NOMO-1 treated with DMSO at 0.1 percent for 48 hours (cell line): ENCODE measurements around the gene PPP1R7.
"Not testable (repeated sequence)": the region's sequence is repeated elsewhere in the genome, so short reads cannot be mapped to it uniquely, and the experiment has no call there.

Source experiments
- DNase-seq: peaks from one replicate; lab custom pipeline; 2025; ENCODE audit not compliant: unreplicated experiment; lab: John Stamatoyannopoulos, UW

The PPP1R7 gene

GRCh38 chr2:241190291-241190981 lies 40.2 kb downstream of the PPP1R7 start:
- DNase-seq, result no peak

- DNase-seq, result no peak
Measured at GRCh38 chr2:241191081-241191480, 40.8 kb downstream of the PPP1R7 start.

- no peak for DNase-seq
Measured at GRCh38 chr2:241193271-241193670, 43.0 kb downstream of the PPP1R7 start.

GRCh38 chr2:241194811-241195210 lies 44.5 kb downstream of the PPP1R7 start:
- DNase-seq, result no peak

- no peak for DNase-seq
Measured at GRCh38 chr2:241195506-241196130, 45.4 kb downstream of the PPP1R7 start.

GRCh38 chr2:241197246-241197645 lies 47.0 kb downstream of the PPP1R7 start:
- not testable (repeated sequence) for DNase-seq

- no peak for DNase-seq
Measured at GRCh38 chr2:241197947-241198346, 47.7 kb downstream of the PPP1R7 start.

- no peak for DNase-seq
Measured at GRCh38 chr2:241198381-241199279, 48.4 kb downstream of the PPP1R7 start.

GRCh38 chr2:241199286-241199685 lies 49.0 kb downstream of the PPP1R7 start:
- no peak for DNase-seq

GRCh38 chr2:241199897-241200821 lies 49.9 kb downstream of the PPP1R7 start:
- no peak for DNase-seq

GRCh38 chr2:241200822-241201395 lies 50.6 kb downstream of the PPP1R7 start:
- no peak for DNase-seq

GRCh38 chr2:241201445-241202267 lies 51.4 kb downstream of the PPP1R7 start:
- no peak for DNase-seq

GRCh38 chr2:241202268-241202585 lies 52.0 kb downstream of the PPP1R7 start:
- DNase-seq, result no peak

- DNase-seq, result no peak
Measured at GRCh38 chr2:241202681-241203080, 52.4 kb downstream of the PPP1R7 start.

- DNase-seq, result no peak
Measured at GRCh38 chr2:241203218-241204009, 53.1 kb downstream of the PPP1R7 start.

GRCh38 chr2:241204010-241204384 lies 53.7 kb downstream of the PPP1R7 start:
- DNase-seq, result no peak

GRCh38 chr2:241204490-241204889 lies 54.2 kb downstream of the PPP1R7 start:
- DNase-seq, result no peak

GRCh38 chr2:241205086-241205485 lies 54.8 kb downstream of the PPP1R7 start:
- DNase-seq, result no peak

GRCh38 chr2:241207151-241207550 lies 56.9 kb downstream of the PPP1R7 start:
- DNase-seq, result no peak
